HepG2 (cell line): ENCODE results near the gene GSK3A. TPM values are rescaled to one million over a fixed set of nuclear protein-coding genes. Genes with fewer than 3 reads are reported as not detected.

Experiments
- CREB1 ChIP-seq, 2 experiments: fragments of 450-650 bp in 1 of 2; IDR thresholded peaks; 2 replicates each; pipeline ENCODE4 v1.6.1; 2016 to 2017; ENCODE audit warnings: control low read depth in 1 of 2, mild to moderate bottlenecking in 1 of 2, missing compliant biosample characterization in 1 of 2, missing genetic modification characterization in 1 of 2
- KDM2A ChIP-seq: sonication (generic); formaldehyde crosslinking; IDR thresholded peaks from 2 replicates; pipeline ENCODE4 v1.4.0; 2020; ENCODE audit warnings: low read depth, missing genetic modification reagents, borderline replicate concordance
- SOX5 ChIP-seq: IDR thresholded peaks from 2 replicates; pipeline ENCODE4 v1.6.1; 2016; ENCODE audit warnings: borderline replicate concordance
- ZFP36L2 ChIP-seq: sonication (generic); formaldehyde crosslinking; IDR thresholded peaks from 2 replicates; pipeline ENCODE4 v1.4.0; 2020; ENCODE audit warnings: missing genetic modification reagents
- ZNF691 ChIP-seq: sonication (generic); formaldehyde crosslinking; IDR thresholded peaks from 2 replicates; pipeline ENCODE4 v1.4.0; 2020; ENCODE audit warnings: missing genetic modification reagents, low read depth, mild to moderate bottlenecking, borderline replicate concordance
- ZNF7 ChIP-seq: IDR thresholded peaks from 2 replicates; pipeline ENCODE4 v1.6.1; 2016; ENCODE audit warnings: missing biosample characterization, missing genetic modification reagents
- ZNF710 ChIP-seq: sonication (generic); formaldehyde crosslinking; IDR thresholded peaks from 2 replicates; pipeline ENCODE4 v1.5.0; 2020; ENCODE audit warnings: mild to moderate bottlenecking, missing genetic modification reagents, borderline replicate concordance
- ZNF776 ChIP-seq: sonication (generic); formaldehyde crosslinking; IDR thresholded peaks from 2 replicates; pipeline ENCODE4 v1.4.0; 2020; ENCODE audit warnings: mild to moderate bottlenecking, missing genetic modification reagents
- ZNF788 ChIP-seq: sonication (generic); formaldehyde crosslinking; IDR thresholded peaks from 2 replicates; pipeline ENCODE4 v1.5.0; 2020; ENCODE audit warnings: mild to moderate bottlenecking, missing genetic modification reagents, borderline replicate concordance
- ZNF878 ChIP-seq: sonication (generic); formaldehyde crosslinking; IDR thresholded peaks from 2 replicates; pipeline ENCODE4 v1.8.1; 2023; ENCODE audit warnings: mild to moderate bottlenecking, missing genetic modification reagents, moderate library complexity
- polyA plus RNA-seq, 8 experiments: library from polyadenylated mRNA; depleted of rRNA in 3 of 8; stranded (reverse) in 7 of 8; unstranded in 1 of 8; fragments of >200 nt; fragmentation: Illumina TruSeq in 4 of 8; extraction: Trizol in 4 of 8; gene quantifications; 2 replicates each; pipeline versions ENCODE4 v1.2.1 to v1.2.3, GENCODE V29; 2011 to 2016; ENCODE audit warnings: low read depth in 4 of 8, missing spikeins in 1 of 8, mixed read lengths in 1 of 8; ENCODE audit not compliant: insufficient read depth in 1 of 8
- total RNA-seq, 5 experiments: library from RNA; depleted of rRNA; stranded (reverse); fragments of >200 nt; fragmentation: Illumina TruSeq; extraction: Trizol; gene quantifications; 2 replicates each; pipeline ENCODE4 v1.2.3, GENCODE V29; 2016; ENCODE audit warnings: low read depth in 1 of 5

GSK3A gene
- total and polyA plus RNA-seq, 2 of the 13 experiments (the other 11 are each of a cell fraction or from before 2014, with no cell fraction given), result 16.9 to 52.5 TPM

DNA sequence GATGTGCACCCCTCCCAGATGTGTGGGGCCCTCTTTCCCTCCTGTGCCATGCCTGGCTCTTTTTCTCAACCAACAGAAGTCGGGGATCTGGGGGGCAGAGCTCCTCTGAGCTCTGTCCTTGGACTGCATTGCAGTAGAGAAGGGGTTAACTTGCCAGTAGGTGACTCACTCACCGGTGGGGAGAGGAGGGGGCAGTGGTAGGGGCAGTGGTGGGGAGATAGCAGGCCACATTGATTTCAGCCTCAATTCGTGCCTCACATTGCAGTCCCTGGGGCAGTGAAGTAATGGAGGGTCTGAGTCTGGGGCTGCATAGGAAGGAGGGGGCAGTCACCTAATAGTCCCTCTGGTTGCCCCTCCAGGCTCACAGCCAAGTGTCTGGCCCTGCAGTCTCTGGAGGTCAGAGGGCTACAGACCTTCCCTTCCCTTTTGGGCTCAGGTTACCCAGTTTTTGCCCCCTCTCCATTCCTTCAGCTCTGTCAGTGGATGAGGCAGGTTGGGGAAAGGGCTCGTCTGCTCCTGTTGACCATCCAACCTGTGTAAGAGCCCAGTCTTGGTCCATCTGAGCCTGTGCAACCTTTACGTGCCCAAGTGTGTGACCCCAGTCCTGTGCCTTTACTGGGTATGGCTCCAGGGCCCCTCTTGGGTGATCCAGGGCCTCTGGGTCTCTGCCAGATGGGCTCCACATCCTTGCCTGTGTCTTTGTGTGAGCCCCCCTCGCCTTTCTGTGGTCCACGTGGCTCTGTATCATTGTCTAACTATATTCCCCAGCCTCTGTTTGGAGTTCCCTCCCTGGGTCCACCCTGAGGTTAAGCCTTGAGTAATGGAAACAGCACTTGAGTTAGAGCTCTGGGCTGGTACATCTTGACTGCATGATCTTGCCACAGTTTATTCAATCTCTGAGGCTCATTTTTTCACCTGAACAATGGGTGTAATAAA lies 39.7 kb upstream of the GSK3A start (continued):
- TF ChIP-seq ZNF788 (CRISPR knock-in tag) (no peak), ZNF710 (CRISPR knock-in tag) (peak; percentile 79; the same call in 1 of the 2 replicates), SOX5 (CRISPR knock-in tag) (no peak; the same call in 1 of the 2 replicates), CREB1 (IDR thresholded peaks at IDR 0.05) (no peak), CREB1 (CRISPR knock-in tag; IDR thresholded peaks at IDR 0.05) (no peak), ZNF691 (CRISPR knock-in tag) (no peak), ZNF776 (CRISPR knock-in tag) (no peak), ZFP36L2 (CRISPR knock-in tag) (no peak), KDM2A (CRISPR knock-in tag) (no peak; the same call in 1 of the 2 replicates), ZNF7 (CRISPR knock-in tag) (no peak), ZNF878 (CRISPR knock-in tag) (no peak)
